ENCODE measurements around the gene NCAM1.

GRCh38 chr11:112941104-112941503, 20.1 kb upstream of the NCAM1 start:
- no peak for TF ChIP-seq CTCF (IDR thresholded peaks at IDR 0.05 in 4 of 5, conservative IDR thresholded peaks at IDR 0.05 in 1 of 5)
- no peak for TF ChIP-seq POLR2A (IDR thresholded peaks at IDR 0.05)

Measured in gastrocnemius medialis (tissue), 4 donors.